Activated CD8-positive, alpha-beta memory T cell treated with anti-CD3 and anti-CD28 coated beads, Interleukin-2, amount 10 ng/mL, durations not matched to agents 7 days and 5 days (primary cell): ENCODE data around the gene DAZAP1. TPM values are rescaled to one million over a fixed set of nuclear protein-coding genes. Genes with fewer than 3 reads are reported as not detected.
A peak's percentile ranks its signal among the peaks of the same experiment; 100 is the strongest.
"Not testable (repeated sequence)": the region's sequence is repeated elsewhere in the genome, so short reads cannot be mapped to it uniquely, and the experiment has no call there.

Experiments used
- ATAC-seq: fragments of 150-1000 bp; cut with Tn5 transposase; one replicate; pipeline ENCODE4 v1.10.0; 2021; ENCODE audit warnings: moderate library complexity
- CTCF ChIA-PET: fragments of 350-600 bp; sonication (Branson Sonifier 250); formaldehyde crosslinking; loops from one replicate; lab custom pipeline; 2021; ENCODE audit warnings: antibody characterized with exemption; lab: Charles Lee
- DNase-seq: peaks from one replicate; pipeline ENCODE4 v3.0.0-alpha.2; 2020
- H3K27ac Mint-ChIP-seq: one replicate; pipeline ENCODE4 v1.8.0; 2021; ENCODE audit warnings: mild to moderate bottlenecking, mixed read lengths
- H3K27me3 Mint-ChIP-seq: one replicate; pipeline ENCODE4 v1.8.0; 2021; ENCODE audit warnings: mixed read lengths
- H3K36me3 Mint-ChIP-seq: one replicate; pipeline ENCODE4 v1.8.0; 2021; ENCODE audit warnings: mild to moderate bottlenecking, mixed read lengths
- H3K4me1 Mint-ChIP-seq: one replicate; pipeline ENCODE4 v1.8.0; 2021; ENCODE audit warnings: mixed read lengths
- H3K4me3 Mint-ChIP-seq: one replicate; pipeline ENCODE4 v1.8.0; 2021; ENCODE audit warnings: mild to moderate bottlenecking, moderate library complexity, mixed read lengths
- H3K9me3 Mint-ChIP-seq: one replicate; pipeline ENCODE4 v1.8.0; 2022; ENCODE audit warnings: low read depth, mixed read lengths
- total RNA-seq, 2 experiments: library from RNA; stranded (reverse); gene quantifications; one replicate each; pipeline ENCODE4 v1.2.3, GENCODE V29; 2021

Gene DAZAP1
- total RNA-seq, 2 experiments from 2014 or later = 275 to 283 TPM

DNA sequence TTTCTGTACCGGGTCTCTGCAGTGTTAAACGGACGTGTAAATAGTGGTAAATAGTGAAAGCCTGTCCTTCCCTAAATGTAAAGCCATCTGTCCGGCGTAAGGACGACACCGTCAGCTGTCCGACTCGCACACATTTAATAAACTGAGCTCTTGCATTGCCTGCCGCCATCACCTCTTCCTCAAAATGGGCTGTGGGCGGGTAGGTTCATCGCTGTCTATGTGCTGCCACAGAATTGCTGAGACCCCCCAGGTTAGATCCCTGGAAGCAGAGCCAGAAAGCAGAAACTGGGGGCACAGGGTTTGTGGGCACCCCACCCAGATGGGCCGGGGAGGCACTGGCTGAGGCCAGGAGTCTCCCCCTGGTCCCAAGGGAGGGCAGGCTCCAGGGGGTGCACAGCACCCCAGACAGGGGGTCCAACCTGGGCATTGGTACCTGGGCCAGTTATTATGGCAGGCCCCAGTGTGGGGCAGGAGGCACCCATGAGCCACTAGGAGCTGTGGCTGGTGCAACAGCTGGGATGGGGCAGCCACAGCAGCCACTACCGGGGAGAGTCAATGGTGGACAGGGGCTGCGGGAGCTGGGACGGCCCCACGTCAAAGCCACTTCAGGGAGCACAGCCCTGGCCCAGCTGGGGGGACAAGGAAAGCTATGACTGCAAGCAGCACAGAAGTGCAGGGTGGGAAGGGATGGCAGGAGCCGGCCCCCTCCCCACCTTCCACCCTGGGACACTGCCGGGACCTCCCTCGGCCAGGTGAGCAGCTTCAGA, 65.9 kb downstream of the DAZAP1 start:
- ATAC-seq = no peak
- Mint-ChIP-seq H3K9me3 (no peaks in the 10 kb centered on the region), H3K4me1 (peaks cover 15% of the 10 kb centered on the region), H3K27me3 (peaks cover 10% of the 10 kb centered on the region), H3K36me3 (no peaks in the 10 kb centered on the region), H3K27ac (no peak overlapping the region), H3K4me3 (no peak overlapping the region)
- CTCF ChIA-PET = interaction anchor here (1.1 kb wide), 1 partner anchor 28 kb away, joined by 4 read pairs; no protein-coding TSS in a partner anchor
- DNase-seq = no peak

DNA sequence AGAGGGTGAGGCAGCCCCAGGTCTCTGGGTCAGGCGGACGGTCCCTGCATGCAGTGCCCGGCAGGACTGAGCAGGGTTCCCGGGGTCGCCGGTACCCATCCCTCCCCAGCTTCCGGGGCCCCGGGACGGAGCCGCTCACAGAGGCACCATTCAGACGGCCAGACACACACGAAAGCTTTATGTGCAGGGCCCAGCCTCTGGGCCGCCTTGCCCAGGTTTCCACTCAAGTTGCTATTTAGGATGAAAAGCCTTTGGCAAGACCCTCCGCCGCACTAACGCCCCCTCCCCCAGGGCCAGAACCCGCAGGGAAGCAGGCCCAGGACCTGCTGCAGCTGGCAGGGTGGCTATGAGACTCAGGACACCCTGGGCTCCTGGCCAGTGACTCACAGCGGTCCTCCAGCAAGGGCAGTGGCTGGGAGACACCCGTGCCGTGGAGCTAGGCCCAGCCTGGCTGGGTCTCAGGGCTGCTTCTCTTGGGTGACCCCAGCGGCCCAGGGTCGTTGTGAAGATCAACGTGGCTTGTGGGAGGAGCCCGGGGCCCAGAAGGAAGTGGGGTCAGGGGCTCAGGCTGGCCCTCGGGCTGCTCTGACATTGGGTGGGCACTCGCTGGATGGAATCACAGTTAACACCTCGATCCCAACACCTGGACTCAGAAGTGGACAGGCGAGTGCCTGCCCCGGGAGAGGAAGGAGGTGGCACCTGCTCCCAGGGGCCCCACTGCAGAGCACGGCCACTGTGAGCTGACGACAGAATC, 66.8 kb downstream of the DAZAP1 start:
- ATAC-seq (no peak), DNase-seq (no peak)
- Mint-ChIP-seq H3K4me3 (no peak overlapping the region), H3K36me3 (peaks cover 2% of the 10 kb centered on the region), H3K4me1 (peaks cover 19% of the 10 kb centered on the region), H3K27me3 (peaks cover 10% of the 10 kb centered on the region), H3K9me3 (no peaks in the 10 kb centered on the region), H3K27ac (no peak overlapping the region)
- CTCF ChIA-PET = interaction anchor here (1.1 kb wide), 1 partner anchor 29 kb away, joined by 4 read pairs; no protein-coding TSS in a partner anchor

DNA sequence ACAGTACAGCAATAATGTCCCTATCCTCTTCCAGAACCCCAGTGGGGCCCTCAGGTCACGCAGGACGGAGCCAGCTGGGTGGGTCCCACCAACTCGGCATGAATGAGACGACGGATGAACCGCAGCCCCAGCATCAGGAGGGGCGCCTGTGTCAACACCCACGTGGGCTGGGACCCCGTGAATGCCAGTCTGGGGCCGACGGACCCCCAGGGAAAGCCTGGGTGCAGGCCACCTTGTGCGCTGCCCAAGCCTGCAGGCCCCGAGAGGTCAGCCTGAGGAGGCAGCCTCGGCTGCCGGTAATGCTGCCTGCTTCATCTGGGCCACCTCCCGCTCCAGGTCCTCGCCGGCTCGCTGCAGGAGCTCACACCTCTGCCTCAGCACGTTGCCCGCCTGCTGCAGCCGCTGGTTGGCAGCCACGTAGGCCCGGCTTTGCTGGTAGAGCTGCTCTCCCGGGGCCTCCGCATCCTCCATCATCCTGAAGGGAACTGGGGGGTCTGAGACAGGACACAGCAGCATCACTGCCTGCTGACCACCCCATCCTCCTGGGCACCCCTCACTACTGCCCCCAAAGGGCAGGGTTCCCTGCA, 67.5 kb downstream of the DAZAP1 start:
- CTCF ChIA-PET = no interaction called here
- peaks cover 2% of the 10 kb centered on the region for H3K36me3 Mint-ChIP-seq
- H3K9me3 Mint-ChIP-seq = no peaks in the 10 kb centered on the region
- no peak overlapping the region for H3K4me3 Mint-ChIP-seq
- no peak overlapping the region for H3K27ac Mint-ChIP-seq
- no peak for ATAC-seq
- H3K27me3 Mint-ChIP-seq = peaks cover 10% of the 10 kb centered on the region
- H3K4me1 Mint-ChIP-seq = peaks cover 23% of the 10 kb centered on the region
- no peak for DNase-seq

DNA sequence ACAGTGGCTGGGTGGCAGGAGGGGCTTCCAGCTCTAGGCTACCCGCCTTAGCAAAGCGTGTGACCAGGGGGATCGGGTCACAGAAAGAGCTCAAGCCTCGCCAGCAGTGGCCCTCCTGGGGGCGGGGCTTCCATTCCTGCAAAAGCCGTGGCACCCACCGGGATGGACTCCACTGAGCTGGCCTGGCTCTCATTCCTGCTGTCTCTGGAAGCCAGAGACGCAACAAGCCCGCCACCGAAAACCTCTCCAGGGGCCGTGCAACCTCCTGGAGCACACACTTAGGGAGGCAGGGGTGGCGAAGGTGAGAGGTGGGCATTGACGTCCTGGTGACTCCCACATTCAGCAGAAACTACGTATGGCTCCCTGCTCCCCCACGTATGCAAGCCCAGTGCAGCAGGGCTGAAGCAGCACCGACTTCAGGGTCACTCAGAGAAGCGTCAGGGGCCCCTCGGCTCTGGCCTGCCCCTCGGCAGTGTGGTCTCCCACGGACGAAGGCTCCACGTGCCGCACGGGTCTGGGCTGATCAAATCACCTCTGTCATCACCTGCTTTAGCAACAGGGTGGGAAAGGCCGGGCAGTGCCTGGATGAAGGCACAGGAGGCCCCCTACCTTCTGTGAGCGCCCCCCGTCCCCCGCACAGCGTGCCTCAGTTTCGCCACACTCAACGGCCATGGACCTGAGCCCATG, 68.5 kb downstream of the DAZAP1 start:
- Mint-ChIP-seq H3K4me1 (peaks cover 20% of the 10 kb centered on the region), H3K9me3 (no peaks in the 10 kb centered on the region), H3K27me3 (peaks cover 6% of the 10 kb centered on the region), H3K36me3 (peaks cover 2% of the 10 kb centered on the region), H3K27ac (no peak overlapping the region), H3K4me3 (no peak overlapping the region)
- no peak for DNase-seq
- CTCF ChIA-PET = no interaction called here
- no peak for ATAC-seq

DNA sequence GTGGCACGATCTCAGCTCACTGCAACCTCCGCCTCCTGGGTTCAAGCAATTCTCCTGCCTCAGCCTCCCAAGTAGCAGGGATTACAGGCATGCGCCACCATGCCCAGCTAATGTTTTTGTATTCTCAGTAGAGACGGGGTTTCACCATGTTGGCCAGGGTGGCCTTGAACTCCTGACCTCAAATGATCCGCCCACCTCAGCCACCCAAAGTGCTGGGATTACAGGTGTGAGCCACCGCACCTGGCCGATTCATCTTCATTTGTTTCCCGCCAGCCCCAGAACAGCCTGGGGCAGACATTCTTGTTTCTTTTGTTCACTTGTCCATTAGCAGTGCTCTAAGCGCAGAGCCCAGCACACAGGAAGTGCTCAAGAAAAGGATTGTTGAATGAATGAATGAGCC, 69.7 kb downstream of the DAZAP1 start:
- ATAC-seq, H3K27me3 Mint-ChIP-seq, H3K36me3 Mint-ChIP-seq, H3K9me3 Mint-ChIP-seq, DNase-seq, H3K27ac Mint-ChIP-seq, H3K4me3 Mint-ChIP-seq: not testable (repeated sequence)
- H3K4me1 Mint-ChIP-seq = peaks cover 17% of the 10 kb centered on the region
- CTCF ChIA-PET = interaction anchor here (1.3 kb wide), 1 partner anchor 11 kb away, joined by 5 read pairs; no protein-coding TSS in a partner anchor

DNA sequence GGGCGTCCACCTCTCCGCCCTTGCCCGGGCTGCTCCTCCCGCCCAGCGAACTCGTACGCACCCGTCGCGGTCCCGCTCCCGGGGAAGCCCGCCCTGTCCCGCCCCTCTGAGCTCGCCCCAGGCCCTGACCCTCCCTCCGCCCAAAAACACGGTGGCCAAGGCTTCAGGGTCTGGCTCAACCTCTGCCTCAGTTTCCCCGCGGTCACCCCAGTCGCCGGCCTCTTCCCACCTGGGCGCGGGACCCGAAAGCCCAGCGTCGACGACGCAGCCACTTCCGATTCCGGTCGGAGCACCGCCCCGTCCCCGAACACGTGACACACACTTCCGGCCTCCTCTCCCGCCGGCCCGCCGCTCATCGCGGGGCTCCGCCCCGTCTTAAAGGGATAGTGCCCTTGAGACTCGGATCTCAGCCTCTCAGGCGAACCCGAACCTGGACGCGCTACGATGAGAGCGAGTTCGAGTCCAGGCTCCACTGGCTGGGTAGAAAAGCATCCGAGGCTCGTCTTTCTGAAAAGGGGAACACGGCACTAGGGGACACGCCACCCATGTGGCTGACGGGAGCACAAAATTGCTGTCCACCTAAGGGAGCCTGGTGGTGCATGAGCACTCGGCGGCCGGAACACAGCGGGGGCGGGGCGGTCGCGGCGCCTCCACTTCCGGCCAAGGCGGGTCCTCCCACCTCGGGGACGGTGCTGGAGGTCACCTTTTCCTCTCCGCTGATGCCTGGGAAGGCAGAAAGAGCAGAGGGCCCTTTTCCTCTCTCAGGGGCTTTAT, 71.7 kb downstream of the DAZAP1 start, which contains the start of gene C19orf25:
Gene C19orf25, minus strand, starts transcription at position 282 of the 774 bp plus-strand sequence. CDS start 312 bp downstream, outside the sequence.
- CTCF ChIA-PET = interaction anchor here (0.9 kb wide), 1 partner anchor 11 kb away, joined by 3 read pairs; the partner anchor contains the start of gene PCSK4
- H3K4me1 Mint-ChIP-seq = peaks cover 17% of the 10 kb centered on the region
- no peaks in the 10 kb centered on the region for H3K9me3 Mint-ChIP-seq
- peak; percentile 97 for DNase-seq
- peaks cover 2% of the 10 kb centered on the region for H3K36me3 Mint-ChIP-seq
- ATAC-seq = peak; percentile 96
- peak within 1 kb of the TSS; percentile 87 for H3K4me3 Mint-ChIP-seq
- peak within 1 kb of the TSS; percentile 91 for H3K27ac Mint-ChIP-seq
- H3K27me3 Mint-ChIP-seq = no peaks in the 10 kb centered on the region

DNA sequence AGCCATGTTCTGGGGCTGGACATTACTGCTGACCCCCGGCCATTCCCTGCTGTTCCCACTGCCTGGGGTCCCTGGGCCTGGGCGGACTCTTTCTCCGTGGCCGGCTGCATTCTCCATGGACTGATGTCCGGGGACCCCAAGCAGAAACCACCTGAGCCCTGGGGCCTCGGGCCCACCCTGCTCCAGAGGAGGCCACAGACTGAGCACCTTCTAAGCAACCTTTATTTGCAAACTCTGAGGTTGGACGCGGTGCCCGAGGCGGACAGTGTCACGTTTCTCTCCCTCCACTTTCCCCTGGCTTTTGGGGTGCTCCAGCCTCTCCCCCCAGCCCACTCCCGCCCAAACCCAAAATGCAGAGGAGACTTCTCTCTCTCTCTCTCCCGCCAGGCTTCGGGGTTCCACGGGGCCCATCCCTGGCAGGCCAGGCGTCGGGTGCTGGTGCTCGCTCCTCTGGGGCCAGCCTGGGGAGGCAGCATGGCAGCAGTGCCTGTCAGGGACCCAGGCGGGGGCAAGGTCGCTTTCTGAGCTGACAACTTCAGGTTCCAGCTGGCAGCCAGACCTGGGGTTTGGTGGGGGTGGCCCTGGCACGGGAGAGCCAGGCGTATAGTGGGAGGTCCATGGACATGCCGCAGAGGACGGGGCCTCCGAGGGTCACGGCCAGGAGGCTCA, 74.0 kb downstream of the DAZAP1 start:
- Mint-ChIP-seq H3K27ac (no peak overlapping the region), H3K4me1 (peaks cover 17% of the 10 kb centered on the region), H3K36me3 (peaks cover 2% of the 10 kb centered on the region), H3K4me3 (no peak overlapping the region), H3K27me3 (no peaks in the 10 kb centered on the region), H3K9me3 (no peaks in the 10 kb centered on the region)
- CTCF ChIA-PET = no interaction called here
- DNase-seq = no peak
- ATAC-seq = no peak

DNA sequence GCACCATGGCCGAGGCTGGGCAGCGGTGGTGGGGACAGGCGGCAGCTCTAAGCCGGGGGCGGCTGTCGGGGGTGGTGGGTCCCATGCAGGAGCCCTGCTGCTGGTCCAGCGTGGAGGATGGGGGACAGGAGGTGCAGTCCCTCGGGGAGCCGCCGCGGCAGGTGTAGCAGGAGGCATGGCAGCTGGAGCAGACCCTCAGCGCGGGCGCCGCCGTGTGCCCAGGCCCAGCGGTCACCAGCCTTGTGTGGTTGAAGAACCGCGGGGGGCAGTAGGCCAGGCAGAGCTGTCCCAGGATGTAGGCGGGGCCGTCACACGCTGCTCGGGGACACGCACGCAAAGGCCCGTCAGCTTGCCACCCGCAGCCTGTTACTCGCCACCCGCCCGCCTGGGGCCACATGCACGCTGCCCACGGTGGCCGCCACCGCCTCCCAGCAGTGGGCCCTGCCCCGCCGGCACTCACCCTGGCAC, 74.5 kb downstream of the DAZAP1 start:
- peaks cover 17% of the 10 kb centered on the region for H3K4me1 Mint-ChIP-seq
- DNase-seq (no peak), ATAC-seq (no peak)
- H3K4me3 Mint-ChIP-seq = no peak overlapping the region
- H3K36me3 Mint-ChIP-seq = peaks cover 2% of the 10 kb centered on the region
- H3K27me3 Mint-ChIP-seq = no peaks in the 10 kb centered on the region
- H3K27ac Mint-ChIP-seq = no peak overlapping the region
- H3K9me3 Mint-ChIP-seq = no peaks in the 10 kb centered on the region
- CTCF ChIA-PET = no interaction called here

DNA sequence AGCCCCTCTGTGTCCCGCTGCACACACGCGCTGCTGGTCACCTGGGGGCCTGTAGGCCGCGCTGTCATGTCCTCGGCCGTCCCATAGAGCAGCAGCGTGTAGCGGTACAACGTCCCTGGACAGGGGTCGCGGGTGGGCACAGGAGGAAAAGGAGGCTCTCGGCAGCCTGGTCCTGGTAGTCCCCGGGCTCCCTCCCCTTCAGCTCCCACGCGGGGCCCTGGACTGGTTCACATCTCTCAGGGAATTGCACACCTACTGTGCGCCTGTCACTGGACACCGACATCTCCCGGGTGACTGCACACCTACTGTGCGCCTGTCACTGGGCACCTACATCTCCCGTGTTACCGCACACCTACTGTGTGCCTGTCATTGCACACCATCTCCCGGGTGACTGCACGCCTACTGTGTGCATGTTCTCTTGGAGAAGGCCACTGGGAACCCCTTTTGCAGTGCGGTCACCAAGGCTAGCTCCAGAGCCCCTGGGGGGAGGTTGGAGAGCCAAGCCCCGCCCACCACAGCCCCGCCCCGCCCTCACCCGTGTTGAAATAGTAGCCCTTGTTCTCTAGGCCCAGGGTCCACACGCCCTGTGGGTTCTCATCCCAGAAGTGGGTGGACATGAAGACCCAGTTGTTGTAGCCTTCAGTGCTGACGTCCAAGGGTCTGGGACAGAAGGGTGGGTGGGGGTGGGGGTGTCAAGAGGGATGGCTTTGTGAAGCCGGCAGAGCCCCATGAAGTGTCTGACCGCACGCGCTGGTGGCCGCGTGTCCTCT, 75.2 kb downstream of the DAZAP1 start:
- no peaks in the 10 kb centered on the region for H3K27me3 Mint-ChIP-seq
- no peak overlapping the region for H3K4me3 Mint-ChIP-seq
- H3K9me3 Mint-ChIP-seq = no peaks in the 10 kb centered on the region
- H3K36me3 Mint-ChIP-seq = peaks cover 2% of the 10 kb centered on the region
- no peak for DNase-seq
- H3K4me1 Mint-ChIP-seq = peaks cover 12% of the 10 kb centered on the region
- no peak for ATAC-seq
- no peak overlapping the region for H3K27ac Mint-ChIP-seq
- CTCF ChIA-PET = no interaction called here

DNA sequence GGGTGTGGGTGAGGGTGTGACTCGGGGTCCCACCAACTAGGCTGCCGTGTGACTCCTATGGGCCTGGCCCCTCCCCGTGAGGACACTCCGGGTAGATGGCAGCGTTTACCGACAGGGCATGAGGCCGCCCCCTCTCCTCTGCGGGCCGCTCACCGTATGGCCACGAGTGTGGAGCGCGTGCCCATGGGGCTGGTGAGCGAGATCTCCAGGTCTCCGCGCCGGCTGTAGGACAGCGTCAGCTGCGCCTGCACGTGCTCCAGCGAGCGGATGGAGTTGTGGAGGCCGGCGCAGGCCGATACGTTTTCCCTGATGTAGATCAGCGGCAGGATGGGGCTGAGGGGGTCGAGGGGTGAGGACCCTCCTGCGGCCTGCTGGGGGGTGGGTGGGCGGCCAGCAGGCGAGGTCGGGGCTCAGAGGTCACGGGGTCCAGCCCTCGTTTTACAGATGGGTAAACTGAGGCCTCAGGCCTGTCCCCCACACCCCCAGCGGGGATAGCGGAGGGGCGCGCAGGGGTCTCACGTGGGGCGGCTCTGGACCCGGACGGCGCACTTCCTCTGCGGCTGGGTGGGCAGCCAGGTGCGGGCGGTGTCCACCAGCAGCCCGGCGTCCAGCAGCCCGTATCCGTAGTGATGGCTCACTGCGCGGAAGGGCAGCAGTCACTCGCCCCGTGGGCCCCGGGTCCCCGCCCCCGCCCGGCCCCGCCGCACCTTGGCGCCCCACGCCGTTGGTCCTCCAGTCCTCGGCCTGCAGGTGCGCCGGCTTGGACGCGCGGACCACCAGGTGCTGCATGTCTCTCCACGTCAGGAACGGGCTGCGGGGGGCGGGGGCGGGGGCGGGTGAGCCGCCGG, 76.0 kb downstream of the DAZAP1 start:
- no peak for DNase-seq
- peaks cover 2% of the 10 kb centered on the region for H3K36me3 Mint-ChIP-seq
- no peaks in the 10 kb centered on the region for H3K27me3 Mint-ChIP-seq
- no peak overlapping the region for H3K27ac Mint-ChIP-seq
- CTCF ChIA-PET = no interaction called here
- H3K9me3 Mint-ChIP-seq = no peaks in the 10 kb centered on the region
- H3K4me3 Mint-ChIP-seq = no peak overlapping the region
- ATAC-seq = no peak
- peaks cover 8% of the 10 kb centered on the region for H3K4me1 Mint-ChIP-seq

DNA sequence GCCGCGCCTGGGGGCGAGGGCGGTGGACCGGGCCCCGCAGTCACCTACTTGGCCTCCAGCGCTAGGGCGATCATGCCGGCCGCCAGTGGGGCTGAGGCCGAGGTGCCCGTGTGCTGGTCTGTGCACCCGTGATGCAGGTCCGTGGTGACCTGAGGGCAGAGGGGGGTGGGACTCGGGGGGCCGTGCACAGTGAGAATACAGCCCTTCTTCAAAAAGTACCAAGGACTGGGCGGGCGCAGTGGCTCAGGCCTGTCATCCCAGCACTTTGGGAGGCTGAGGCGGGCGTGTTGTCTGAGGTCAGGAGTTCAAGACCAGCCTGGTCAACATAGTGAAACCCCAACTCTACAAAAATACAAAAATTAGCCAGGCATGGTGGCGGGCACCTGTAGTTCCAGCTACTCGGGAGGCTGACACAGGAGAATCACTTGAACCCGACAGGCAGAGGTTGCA, 76.6 kb downstream of the DAZAP1 start:
- CTCF ChIA-PET = no interaction called here

More for the DNA sequence above, 76.6 kb downstream of the DAZAP1 start:
- DNase-seq (no peak), ATAC-seq (no peak)
- Mint-ChIP-seq H3K27me3 (no peaks in the 10 kb centered on the region), H3K27ac (no peak overlapping the region), H3K4me1 (peaks cover 6% of the 10 kb centered on the region), H3K36me3 (peaks cover 1% of the 10 kb centered on the region), H3K9me3 (no peaks in the 10 kb centered on the region), H3K4me3 (no peak overlapping the region)
